H1 (cell line): Measurements from ENCODE around the gene SYMPK. TPM values are rescaled to one million over a fixed set of nuclear protein-coding genes. Genes with fewer than 3 reads are reported as not detected.

Source experiments
- CTCF ChIA-PET: fragments of 300-600 bp; sonication (Branson Sonifier 250); formaldehyde crosslinking; loops from one replicate; lab custom pipeline; 2021; ENCODE audit not compliant: partially characterized antibody; lab: Charles Lee
- POLR2A ChIA-PET: fragments of 300-600 bp; sonication (Branson Sonifier 250); formaldehyde crosslinking; loops from one replicate; lab custom pipeline; 2021; ENCODE audit warnings: inconsistent platforms; ENCODE audit not compliant: partially characterized antibody; lab: Charles Lee
- DNase-seq, 2 experiments: peaks; one replicate each; pipeline versions ENCODE4 v3.0.0 to v3.0.0-alpha.2; 2010 to 2022; ENCODE audit warnings: low spot score in 2 of 2, low read depth in 1 of 2, mixed read lengths in 1 of 2
- FAIRE-seq: peaks from 2 replicates; lab custom pipeline; 2011; peaks lifted over from hg19 to GRCh38; lab: Jason Lieb, UNC
- H2AFZ ChIP-seq: 2 replicates; pipeline ENCODE4 v1.8.1; 2012; ENCODE audit warnings: low read length, inconsistent platforms
- H2AK5ac ChIP-seq: 2 replicates; pipeline ENCODE4 v1.6.1; 2013; ENCODE audit warnings: low read depth, low read length
- H2BK120ac ChIP-seq: replicated peaks from 2 replicates; pipeline ENCODE3; 2013; ENCODE audit warnings: low read depth, low read length, inconsistent platforms
- H2BK12ac ChIP-seq: 2 replicates; pipeline ENCODE4 v1.6.1; 2013; ENCODE audit warnings: low read depth, low read length
- H2BK15ac ChIP-seq: 2 replicates; pipeline ENCODE4 v1.6.1; 2013; ENCODE audit warnings: low read length
- H2BK20ac ChIP-seq: 2 replicates; pipeline ENCODE4 v1.6.1; 2013; ENCODE audit warnings: low read length
- H2BK5ac ChIP-seq: 2 replicates; pipeline ENCODE4 v1.6.1; 2013; ENCODE audit warnings: low read depth, low read length
- H3K14ac ChIP-seq: 2 replicates; pipeline ENCODE4 v1.6.1; 2013; ENCODE audit warnings: inconsistent platforms; ENCODE audit not compliant: insufficient read length
- H3K18ac ChIP-seq: 2 replicates; pipeline ENCODE4 v1.6.1; 2013; ENCODE audit warnings: low read length; ENCODE audit errors: extremely low read depth
- H3K23ac ChIP-seq: 2 replicates; pipeline ENCODE4 v1.6.1; 2013; ENCODE audit warnings: inconsistent platforms; ENCODE audit not compliant: insufficient read length
- H3K23me2 ChIP-seq: 2 replicates; pipeline ENCODE4 v1.6.1; 2013; ENCODE audit warnings: low read depth, low read length
- H3K27ac ChIP-seq: 2 replicates; pipeline ENCODE4 v1.6.1; 2011; ENCODE audit warnings: low read depth, low read length, inconsistent platforms
- H3K27me3 ChIP-seq, 4 experiments: replicated peaks in 1 of 4; 1 replicate in 1 of 4; 2 replicates in 3 of 4; pipeline versions ENCODE4 v1.6.1 to v1.8.1; 2011 to 2013; ENCODE audit warnings: low read length in 3 of 4, mild to moderate bottlenecking in 3 of 4, inconsistent platforms in 2 of 4, mixed read lengths in 2 of 4, moderate library complexity in 1 of 4; ENCODE audit not compliant: control insufficient read depth in 3 of 4, insufficient read depth in 3 of 4; ENCODE audit errors: extremely low read depth in 1 of 4
- H3K36me3 ChIP-seq, 4 experiments: 2 replicates each; pipeline versions ENCODE4 v1.6.1 to v1.8.1; 2011 to 2013; ENCODE audit warnings: mild to moderate bottlenecking in 4 of 4, low read length in 3 of 4, moderate library complexity in 2 of 4, control low read depth in 1 of 4, inconsistent platforms in 1 of 4; ENCODE audit not compliant: insufficient read depth in 4 of 4, control insufficient read depth in 2 of 4
- H3K4ac ChIP-seq: replicated peaks from 2 replicates; pipeline ENCODE3; 2013; ENCODE audit warnings: low read length, low read depth, mixed read lengths, inconsistent platforms; ENCODE audit not compliant: insufficient read length
- H3K4me1 ChIP-seq, 4 experiments: replicated peaks in 1 of 4; 1 replicate in 1 of 4; 2 replicates in 3 of 4; pipeline versions ENCODE4 v1.6.1 to v1.8.1; 2011 to 2013; ENCODE audit warnings: low read length in 3 of 4, inconsistent platforms in 2 of 4, mixed read lengths in 1 of 4; ENCODE audit not compliant: insufficient read depth in 4 of 4, control insufficient read depth in 3 of 4
- H3K4me2 ChIP-seq, 2 experiments: 2 replicates each; pipeline versions ENCODE4 v1.6.1 to v1.8.1; 2011 to 2013; ENCODE audit warnings: low read depth in 2 of 2, low read length in 2 of 2, control low read depth in 1 of 2, inconsistent platforms in 1 of 2, mild to moderate bottlenecking in 1 of 2; ENCODE audit not compliant: insufficient read depth in 1 of 2
- H3K4me3 ChIP-seq, 4 experiments: fragments of 200-600, 300-600 bp in 1 of 4; sonication (generic), shearing (Covaris generic), sonication (Bioruptor Twin) in 1 of 4; 2 replicates each; pipeline versions ENCODE4 v1.5.1 to v1.8.1; 2011 to 2016; ENCODE audit warnings: low read length in 4 of 4, low read depth in 3 of 4, control low read depth in 2 of 4, inconsistent platforms in 2 of 4, mild to moderate bottlenecking in 2 of 4, mixed read lengths in 1 of 4, moderate library complexity in 1 of 4; ENCODE audit not compliant: insufficient read depth in 2 of 4; ENCODE audit errors: extremely low read depth in 1 of 4
- H3K56ac ChIP-seq: replicated peaks from 2 replicates; pipeline ENCODE3; 2013; ENCODE audit warnings: low read depth, mild to moderate bottlenecking, mixed read lengths, low read length, inconsistent platforms; ENCODE audit not compliant: insufficient read length
- H3K79me1 ChIP-seq: 2 replicates; pipeline ENCODE4 v1.6.1; 2013; ENCODE audit warnings: low read depth, low read length, control low read depth
- H3K79me2 ChIP-seq, 2 experiments: 2 replicates each; pipeline versions ENCODE4 v1.6.1 to v1.8.1; 2012 to 2013; ENCODE audit warnings: low read length in 2 of 2, mild to moderate bottlenecking in 2 of 2, inconsistent platforms in 1 of 2; ENCODE audit not compliant: insufficient read depth in 2 of 2, control insufficient read depth in 1 of 2
- H3K9ac ChIP-seq, 4 experiments: replicated peaks in 1 of 4; 1 replicate in 1 of 4; 2 replicates in 3 of 4; pipeline versions ENCODE4 v1.6.1 to v1.8.1; 2011 to 2013; ENCODE audit warnings: low read depth in 3 of 4, low read length in 3 of 4, control low read depth in 2 of 4, mild to moderate bottlenecking in 2 of 4, moderate library complexity in 2 of 4, inconsistent platforms in 1 of 4; ENCODE audit errors: extremely low read depth in 1 of 4
- H3K9me3 ChIP-seq, 2 experiments: 2 replicates each; pipeline versions ENCODE4 v1.6.1 to v1.8.1; 2012 to 2013; ENCODE audit warnings: mild to moderate bottlenecking in 2 of 2, moderate library complexity in 2 of 2, control low read depth in 1 of 2, inconsistent platforms in 1 of 2, low read depth in 1 of 2, low read length in 1 of 2, mixed read lengths in 1 of 2; ENCODE audit not compliant: insufficient read depth in 2 of 2
- H4K20me1 ChIP-seq, 2 experiments: replicated peaks in 1 of 2; 2 replicates each; pipeline versions ENCODE3 to v1.8.1; 2011 to 2013; ENCODE audit warnings: inconsistent platforms in 2 of 2, low read length in 2 of 2, mild to moderate bottlenecking in 1 of 2; ENCODE audit not compliant: insufficient read depth in 2 of 2, control insufficient read depth in 1 of 2
- H4K5ac ChIP-seq: 2 replicates; pipeline ENCODE4 v1.6.1; 2013; ENCODE audit warnings: low read length, low read depth, mixed read lengths, inconsistent platforms; ENCODE audit not compliant: insufficient read length
- H4K8ac ChIP-seq: 2 replicates; pipeline ENCODE4 v1.8.0; 2013; ENCODE audit warnings: mild to moderate bottlenecking, moderate library complexity, low read length, inconsistent platforms; ENCODE audit not compliant: insufficient read depth; ENCODE audit errors: extremely low read depth
- H4K91ac ChIP-seq: replicated peaks from 2 replicates; pipeline ENCODE3; 2013; ENCODE audit warnings: low read length, mixed read lengths, inconsistent platforms; ENCODE audit not compliant: insufficient read length
- ATF3 ChIP-seq: IDR thresholded peaks from 2 replicates; pipeline ENCODE4 v1.6.1; 2011; ENCODE audit warnings: low read depth, mild to moderate bottlenecking, low read length; ENCODE audit not compliant: insufficient read depth
- CEBPB ChIP-seq: IDR thresholded peaks from 2 replicates; pipeline ENCODE4 v1.6.1; 2012; ENCODE audit warnings: low read depth, low read length
- RNF2 ChIP-seq: fragments of 200-900, 300-1000 bp; sonication (generic); IDR thresholded peaks from 2 replicates; pipeline ENCODE4 v1.7.1; 2016; ENCODE audit warnings: borderline replicate concordance, low read depth, mild to moderate bottlenecking, antibody characterized with exemption, low read length; ENCODE audit not compliant: poor library complexity, severe bottlenecking; ENCODE audit errors: missing control alignments
- SP2 ChIP-seq: IDR thresholded peaks from 2 replicates; pipeline ENCODE4 v1.6.1; 2012; ENCODE audit warnings: mild to moderate bottlenecking, low read length, inconsistent platforms
- SUZ12 ChIP-seq: fragments of 200-600 bp; sonication (generic); IDR thresholded peaks from 2 replicates; pipeline ENCODE4 v1.6.1; 2012; ENCODE audit warnings: mild to moderate bottlenecking, inconsistent platforms, low read length, moderate library complexity, mixed read lengths
- WGBS, 2 experiments: shearing (Covaris generic) in 1 of 2; methylation state at CpG; one replicate each; pipeline versions ENCODE4 v1.1.6 to v1.1.7; 2013 to 2015; ENCODE audit warnings: low lambda C conversion rate in 2 of 2, mixed read lengths in 2 of 2, inconsistent platforms in 1 of 2, low coverage in 1 of 2, missing lambda C conversion rate in 1 of 2; ENCODE audit not compliant: insufficient replicate concordance in 2 of 2, insufficient coverage in 1 of 2, insufficient read length in 1 of 2; ENCODE audit errors: extremely low coverage in 1 of 2, missing lambda C conversion rate in 1 of 2; 5-methylcytosine and 5-hydroxymethylcytosine counted together
- polyA plus RNA-seq, 7 experiments: library from polyadenylated mRNA; depleted of rRNA in 3 of 7; stranded (reverse) in 5 of 7; unstranded in 2 of 7; fragments of >200 nt in 5 of 7; fragments of 200-250 nt in 2 of 7; gene quantifications; 1 replicate in 5 of 7; 2 replicates in 1 of 7; 4 replicates in 1 of 7; pipeline versions ENCODE4 v1.2.1 to v1.2.3, GENCODE V29; 2011 to 2013; ENCODE audit warnings: missing spikeins in 2 of 7, mixed read lengths in 2 of 7
- total RNA-seq: library from RNA; stranded (reverse); fragmentation: NEBNext Ultra II Directional; extraction: Animal tissue kit (Norgen Biotek cat#: 25700); gene quantifications from 2 replicates; pipeline ENCODE4 v1.2.1, GENCODE V29; 2021

Gene SYMPK
- total and polyA plus RNA-seq, 2 of the 8 experiments (the other 6 are each of a cell fraction or from before 2014, with no cell fraction given): 93.6 to 99.5 TPM

DNA sequence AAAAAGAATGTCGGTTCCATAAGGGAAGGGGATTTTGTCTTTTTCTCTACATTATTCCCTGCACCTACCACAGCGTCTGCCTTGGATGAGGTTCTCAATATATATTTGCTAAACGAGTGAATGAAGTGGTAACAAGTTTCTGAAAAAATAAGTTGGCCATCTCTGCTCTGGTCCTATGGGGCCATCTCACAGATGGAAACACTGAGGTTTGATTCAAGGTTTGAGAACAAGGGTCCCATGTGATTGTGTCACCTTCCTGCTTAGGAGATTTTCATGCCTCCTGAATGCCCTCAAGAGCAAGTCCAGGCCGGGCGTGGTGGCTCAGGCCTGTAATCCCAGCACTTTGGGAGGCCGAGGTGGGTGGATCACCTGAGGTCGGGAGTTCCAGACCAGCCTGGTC, 36.3 kb upstream of the SYMPK start:
- WGBS, 2 experiments: 94% methylated on average over 6 of the region's 7 CpGs; no CpG with 5 or more reads in 1 of the 2 experiments
- ChIA-PET POLR2A (interaction anchor here (1.1 kb wide), 1 partner anchor 10 kb away, joined by 3 read pairs; no protein-coding TSS in a partner anchor), CTCF (interaction anchor here (1.1 kb wide), 1 partner anchor 129 kb away, joined by 3 read pairs; no protein-coding TSS in a partner anchor)
- Histone ChIP-seq H2BK120ac (no peak overlapping the region), H3K4me1 (peaks cover 0 to 2% (median under 1%) of the 10 kb centered on the region in 4 experiments; a peak in 3 of 7 replicates), H4K91ac (no peak overlapping the region), H3K79me2 (no peaks in the 10 kb centered on the region), H3K14ac (no peak overlapping the region), H3K9me3 (no peaks in the 10 kb centered on the region), H3K79me1 (peaks cover 3% of the 10 kb centered on the region; the same call in 1 of the 2 replicates), H3K4ac (no peak overlapping the region), H2BK20ac (no peak overlapping the region), H4K5ac (no peak overlapping the region), H3K56ac (no peak overlapping the region), H3K23me2 (peaks cover 22% of the 10 kb centered on the region; the same call in 1 of the 2 replicates), H3K4me3 (no peak overlapping the region), H2BK15ac (no peak overlapping the region), H3K27ac (no peak overlapping the region), H2BK12ac (no peak overlapping the region), H3K23ac (no peak overlapping the region), H3K27me3 (peaks cover 0 to 16% (median 11%) of the 10 kb centered on the region in 4 experiments; a peak in 6 of 7 replicates), H3K4me2 (no peak overlapping the region), H3K18ac (no peak overlapping the region), H4K20me1 (peaks cover 2 to 10% of the 10 kb centered on the region in 2 experiments), H3K36me3 (peaks cover 0 to 8% (median 2%) of the 10 kb centered on the region in 4 experiments; a peak in 4 of 8 replicates), H2AK5ac (no peak overlapping the region), H4K8ac (no peak overlapping the region), H3K9ac (no peak overlapping the region), H2AFZ (no peak overlapping the region), H2BK5ac (no peak overlapping the region)
- no peak for DNase-seq
- no peak for FAIRE-seq
- TF ChIP-seq SP2 (no peak), RNF2 (no peak), ATF3 (no peak), CEBPB (no peak), SUZ12 (no peak)
